Measurements from ENCODE around the gene FRMPD2. TPM values are rescaled to one million over a fixed set of nuclear protein-coding genes. Genes with fewer than 3 reads are reported as not detected.
"Not testable (repeated sequence)": the region's sequence is repeated elsewhere in the genome, so short reads cannot be mapped to it uniquely, and the experiment has no call there.

FRMPD2 gene
- total RNA-seq, 1 experiment from 2014 or later, result not detected

DNA sequence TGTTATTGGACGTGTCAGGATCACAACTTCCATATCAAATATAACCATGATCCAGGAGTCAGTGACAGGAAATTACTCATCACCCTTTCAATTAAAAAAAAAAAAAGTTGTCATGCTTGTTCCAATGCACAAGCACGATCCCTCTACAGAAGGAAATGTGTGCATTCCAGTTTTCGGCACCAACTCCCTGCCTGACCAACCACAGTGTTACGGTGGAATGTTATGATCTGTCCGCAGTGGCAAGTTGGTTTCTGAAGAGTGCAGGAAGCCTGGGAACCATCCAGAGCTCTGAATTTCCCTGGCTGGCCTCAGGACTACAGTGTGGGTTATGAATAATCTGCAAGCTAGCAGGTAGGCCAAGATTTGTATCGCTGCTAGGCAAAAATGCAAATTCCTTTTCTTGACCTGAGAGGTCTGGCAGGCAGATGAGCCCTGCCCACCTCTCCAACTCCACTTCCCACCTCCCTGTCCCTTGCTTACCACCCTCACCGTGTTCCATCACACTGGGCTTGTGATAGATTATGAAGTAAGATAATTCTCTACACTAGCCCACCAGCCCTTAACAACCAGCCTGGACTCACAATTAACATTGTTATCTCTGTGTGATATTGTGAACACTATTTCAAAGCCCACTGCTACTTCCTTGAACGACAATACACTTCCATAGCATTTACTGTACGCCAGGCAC, 20.4 kb downstream of the FRMPD2 start:
- peak; percentile 65 for DNase-seq (ENCODE audit: low spot score)

DNA sequence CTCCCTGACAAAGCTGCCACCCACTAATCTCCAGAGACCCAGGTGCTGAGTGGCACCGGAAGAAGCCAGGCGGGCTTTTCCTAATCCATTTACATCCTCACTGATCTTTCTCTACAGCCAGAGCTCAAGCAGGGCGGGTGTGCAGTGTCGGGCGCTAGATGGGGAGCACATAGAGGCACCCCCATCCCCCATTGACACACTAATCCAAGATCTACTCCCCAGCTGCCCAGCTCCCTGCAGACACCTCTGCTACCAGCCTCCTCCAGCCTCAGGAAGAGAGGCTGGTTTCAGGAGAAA, 22.2 kb downstream of the FRMPD2 start:
- DNase-seq (ENCODE audit: low spot score), result no peak

DNA sequence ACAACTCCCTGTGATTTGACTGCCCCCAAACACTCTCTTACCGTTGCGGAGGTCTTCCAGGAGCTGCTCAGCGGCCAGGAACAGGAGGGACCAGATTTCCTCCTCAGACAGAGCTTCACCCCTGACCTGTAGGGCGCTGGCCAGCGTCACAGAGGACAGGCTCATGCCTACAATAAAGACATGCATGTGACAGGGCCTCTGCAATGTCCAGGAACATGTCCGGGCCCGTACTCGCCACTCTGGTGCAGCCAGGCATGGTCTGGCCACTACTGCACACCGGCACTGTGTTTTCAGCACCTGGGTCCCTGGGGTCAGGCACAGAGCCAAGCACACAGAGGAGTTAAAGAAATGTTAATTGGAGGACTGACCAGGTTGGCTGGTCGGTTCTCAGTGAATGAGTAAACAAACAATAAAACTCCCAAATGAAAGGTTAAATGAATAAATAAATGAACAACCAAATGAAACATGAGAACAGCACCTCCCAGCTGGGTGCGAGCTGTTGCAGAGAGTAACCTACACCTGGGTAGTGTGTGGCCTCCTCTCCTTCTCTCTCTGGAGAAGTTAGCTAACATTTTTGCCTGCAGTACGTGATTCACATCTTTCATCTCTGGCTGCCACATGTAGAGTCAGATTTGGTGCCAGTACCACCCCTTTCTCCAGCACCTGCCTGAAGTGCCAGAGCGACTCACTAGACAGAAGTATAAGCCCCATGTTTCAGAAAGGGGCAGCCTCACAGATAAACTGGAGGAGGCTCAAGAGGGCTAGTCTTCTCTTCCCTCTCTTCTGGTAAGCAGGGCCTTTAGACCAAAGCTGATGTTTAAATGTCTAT, 22.8 kb downstream of the FRMPD2 start:
- DNase-seq (ENCODE audit: low spot score), result peak; percentile 21

DNA sequence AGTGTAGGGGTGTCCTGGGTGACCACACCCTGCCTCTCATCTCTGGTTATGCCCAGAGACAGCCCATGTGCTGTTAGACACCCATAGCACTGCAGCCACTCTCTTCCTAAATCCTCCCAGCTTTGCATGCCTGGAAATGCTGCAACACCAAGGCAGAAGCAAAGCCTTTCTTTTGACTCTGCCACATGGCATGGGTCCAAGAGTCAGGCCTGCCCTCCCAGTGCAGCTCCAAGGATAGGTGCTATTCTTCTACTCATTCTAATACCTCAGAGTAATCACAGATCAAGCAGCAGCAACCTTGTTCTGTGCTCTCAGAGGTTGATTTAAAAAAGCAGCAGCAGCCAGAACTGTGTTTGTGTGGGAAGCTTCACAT, 23.4 kb downstream of the FRMPD2 start:
- DNase-seq (ENCODE audit: low spot score), result no peak

DNA sequence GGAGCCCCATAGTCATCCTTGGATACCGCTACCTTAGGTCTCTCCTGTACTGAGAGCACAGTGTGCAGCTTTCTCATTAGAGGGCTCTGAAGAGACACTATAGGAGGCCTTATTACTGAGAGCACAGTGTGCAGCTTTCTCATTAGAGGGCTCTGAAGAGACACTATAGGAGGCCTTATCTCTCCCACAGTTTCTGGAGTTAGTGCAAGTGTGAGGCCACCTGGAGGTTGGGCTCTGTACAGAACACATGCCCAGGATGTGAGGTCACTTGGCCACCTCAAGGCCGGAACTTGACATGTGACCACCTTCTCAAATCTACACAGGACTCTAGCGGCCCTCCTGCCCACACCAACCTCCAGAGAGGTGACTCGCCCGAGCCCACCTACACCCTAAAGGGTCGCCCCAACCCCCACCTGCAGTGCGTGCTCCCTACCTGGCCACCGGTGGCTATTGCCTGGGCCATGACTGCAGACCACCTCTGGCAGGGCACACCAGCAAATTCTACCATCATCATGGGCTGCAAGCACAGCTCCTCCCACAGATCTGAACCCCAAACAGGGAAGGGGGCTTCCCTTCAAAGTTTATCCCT, 24.6 kb downstream of the FRMPD2 start:
- no peak for DNase-seq (ENCODE audit: low spot score)

DNA sequence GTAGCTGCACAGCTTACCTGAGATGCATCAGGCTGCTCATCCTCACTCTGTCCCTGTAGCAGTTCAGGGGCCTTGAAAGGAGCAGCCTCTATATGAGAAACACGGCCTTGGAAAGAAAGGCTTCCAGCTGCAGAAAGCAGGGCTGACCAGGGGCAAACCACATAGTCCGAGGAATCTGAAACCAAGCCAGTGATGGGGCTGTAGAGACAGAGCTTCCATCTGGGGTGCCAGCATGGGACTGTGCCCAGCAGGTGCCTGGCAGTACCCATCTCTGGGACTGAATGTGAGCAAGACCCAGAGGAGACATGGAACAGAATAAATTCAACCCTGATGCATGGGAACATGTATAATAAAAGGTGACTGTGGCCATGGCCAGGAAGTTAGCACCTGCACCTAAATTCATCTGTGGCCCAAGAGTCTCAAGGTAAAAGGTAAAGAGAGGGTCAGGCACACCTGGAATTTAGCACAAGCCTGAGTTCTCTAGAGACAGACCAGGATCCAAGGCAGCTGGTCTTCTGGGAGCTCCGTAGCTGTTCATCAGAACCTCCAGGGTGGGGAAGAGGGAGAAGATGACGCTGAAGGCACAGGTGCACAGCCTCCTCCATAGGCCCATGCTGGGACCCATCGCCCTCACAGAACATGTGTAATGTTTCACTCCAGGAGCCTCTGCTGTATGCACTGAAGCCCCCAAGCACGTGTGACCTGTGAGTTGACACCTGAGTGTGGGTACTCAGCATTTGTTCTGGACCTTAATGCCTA, 25.3 kb downstream of the FRMPD2 start:
- DNase-seq (ENCODE audit: low spot score), result no peak

DNA sequence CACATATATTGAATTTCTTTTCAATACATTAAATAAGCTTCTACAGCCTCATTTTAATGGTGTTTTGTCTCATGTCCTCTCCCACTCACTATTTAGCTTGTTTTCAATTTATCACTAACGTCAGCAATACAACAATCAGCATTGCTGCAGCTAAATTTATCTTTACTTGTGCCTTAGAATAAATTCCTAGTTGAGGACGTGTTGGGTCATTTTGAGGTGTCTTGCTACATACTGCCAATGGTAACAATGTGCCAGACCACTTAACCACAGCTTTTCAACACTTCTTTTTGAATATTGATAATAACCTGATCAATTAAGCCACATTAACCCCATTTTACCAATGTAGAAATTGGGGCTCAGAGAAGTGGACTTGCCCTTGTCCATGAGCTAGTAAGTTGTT, 26.0 kb downstream of the FRMPD2 start:
- DNase-seq (ENCODE audit: low spot score), result no peak

DNA sequence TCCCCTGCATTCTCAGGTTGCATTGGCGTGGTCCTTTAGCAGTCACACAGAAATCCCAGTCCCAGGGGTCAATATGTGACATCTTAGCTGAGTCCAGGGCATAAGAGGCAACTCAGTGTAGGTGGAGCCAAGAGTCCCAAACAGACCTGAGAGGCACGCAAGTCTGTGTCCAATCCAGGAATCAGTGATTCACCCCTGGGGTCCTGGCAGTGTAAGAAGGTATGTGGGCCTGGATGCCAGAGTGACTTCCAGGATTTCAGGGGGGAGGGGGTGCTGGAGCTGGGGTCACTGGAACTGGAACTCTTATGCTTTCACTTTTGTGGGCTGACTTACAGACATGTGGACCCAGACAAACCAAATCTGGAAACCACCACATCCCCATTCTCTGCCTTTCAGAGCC, 26.8 kb downstream of the FRMPD2 start:
- no peak for DNase-seq (ENCODE audit: low spot score)

DNA sequence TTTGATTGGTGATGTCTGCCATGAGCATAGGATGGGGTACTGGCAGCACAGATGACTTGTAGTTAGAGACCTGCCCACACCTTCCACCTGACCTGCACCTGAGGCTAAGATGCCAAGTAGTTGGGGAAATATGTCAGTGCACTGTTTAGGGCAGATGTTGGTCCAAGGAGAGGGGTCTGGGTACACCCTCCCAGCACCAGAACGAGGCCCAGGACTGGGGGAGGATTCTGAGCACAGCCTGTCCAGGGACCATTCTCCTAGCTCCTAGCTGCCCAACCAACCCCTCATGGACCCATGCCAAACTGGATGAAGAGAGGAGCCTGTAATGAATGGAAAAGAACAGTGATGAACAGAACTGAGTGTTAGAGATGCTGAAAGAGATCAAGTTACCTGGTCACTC, 28.0 kb downstream of the FRMPD2 start:
- no peak for DNase-seq (ENCODE audit: low spot score)

DNA sequence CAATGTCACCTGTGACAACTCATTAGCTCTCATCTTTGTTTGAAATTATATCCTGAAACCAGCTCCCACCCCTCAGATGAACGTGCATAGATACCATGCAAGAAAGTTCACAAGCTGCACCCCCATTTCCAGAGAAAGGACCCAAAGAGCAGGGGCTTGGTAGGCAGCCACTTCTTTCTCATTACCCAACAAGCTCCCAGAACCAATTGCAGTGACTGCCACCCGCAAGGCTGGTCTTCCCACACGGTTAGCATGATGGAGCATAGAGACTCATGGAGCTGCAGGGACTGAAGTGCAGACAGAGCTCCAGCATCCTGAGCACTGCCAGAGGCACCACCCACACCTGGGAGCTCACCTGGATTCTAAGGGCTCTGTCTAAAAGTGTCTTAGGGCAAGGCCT, 28.5 kb downstream of the FRMPD2 start:
- DNase-seq (ENCODE audit: low spot score), result no peak

DNA sequence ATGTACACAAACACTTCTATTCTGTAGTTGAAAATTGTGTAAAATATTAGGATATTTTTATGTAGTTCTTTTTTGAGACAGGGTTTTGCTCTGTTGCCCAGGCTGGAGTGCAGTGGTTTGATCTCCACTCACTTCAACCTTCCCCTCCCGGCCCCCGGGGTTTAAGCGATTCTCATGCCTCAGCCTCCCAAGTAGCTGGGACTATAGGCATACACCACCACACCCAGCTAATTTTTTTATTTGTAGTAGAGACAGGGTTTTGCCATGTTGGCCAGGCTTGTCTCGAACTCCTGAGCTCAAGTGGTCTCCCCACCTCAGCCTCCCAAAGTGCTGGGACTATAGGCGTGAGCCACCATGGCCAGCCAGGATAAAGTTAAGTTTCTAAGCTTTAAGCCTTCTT, 30.6 kb downstream of the FRMPD2 start:
- not testable (repeated sequence) for DNase-seq (ENCODE audit: low spot score)

DNA sequence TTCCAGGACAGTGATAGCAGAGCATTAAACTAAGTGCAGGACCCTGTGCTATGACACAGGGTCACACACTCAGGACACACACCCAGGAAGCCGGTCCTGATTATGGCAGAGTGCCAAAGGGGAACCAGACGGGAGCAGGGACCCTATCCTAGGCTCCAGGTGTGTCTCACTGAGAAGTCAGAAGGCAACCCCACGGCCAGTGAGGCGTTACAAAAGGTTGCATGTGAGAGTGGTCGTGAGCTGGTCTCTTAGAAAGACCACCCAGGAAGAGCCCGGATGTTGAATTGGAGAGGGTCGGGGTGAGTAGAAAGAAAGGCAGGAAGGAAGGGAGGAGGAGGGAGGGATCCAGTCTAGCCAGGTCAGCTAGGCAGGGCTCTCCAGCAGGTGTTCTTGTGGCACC, 31.0 kb downstream of the FRMPD2 start:
- no peak for DNase-seq (ENCODE audit: low spot score)

DNA sequence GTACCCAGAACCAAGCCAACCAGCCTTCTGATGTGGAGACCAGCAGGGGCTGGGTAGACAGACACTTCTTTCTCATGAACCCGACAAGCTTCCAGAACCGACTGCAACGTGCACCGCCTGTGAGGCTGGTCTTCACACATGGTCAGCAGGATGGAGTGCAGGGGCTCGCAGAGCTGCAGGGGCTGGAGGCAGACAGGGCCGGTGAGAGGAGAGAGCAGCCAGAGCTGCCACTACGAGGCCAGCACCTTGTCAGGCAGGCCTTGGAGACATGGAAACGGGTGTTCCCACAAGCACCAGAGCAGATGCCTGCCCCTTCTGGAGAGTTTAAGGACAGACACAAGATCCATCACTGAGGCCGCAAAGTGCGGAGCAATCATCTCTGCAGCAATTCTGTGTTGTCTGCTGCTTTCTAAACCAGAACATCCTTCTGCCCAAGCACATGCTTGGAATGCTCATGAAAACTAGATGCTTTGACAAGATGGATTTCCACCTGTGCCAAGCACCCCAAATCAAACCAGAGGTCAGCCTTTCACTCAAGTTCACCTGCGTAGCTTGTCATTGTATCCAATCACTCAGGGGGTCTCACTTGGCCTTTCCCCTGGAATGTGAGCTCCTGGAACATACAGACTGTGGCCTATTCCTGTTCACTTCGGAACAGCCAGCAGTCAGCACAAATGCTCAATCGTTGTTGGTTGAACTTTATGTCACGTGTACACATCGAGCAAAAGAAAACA, 32.2 kb downstream of the FRMPD2 start:
- no peak for DNase-seq (ENCODE audit: low spot score)

DNA sequence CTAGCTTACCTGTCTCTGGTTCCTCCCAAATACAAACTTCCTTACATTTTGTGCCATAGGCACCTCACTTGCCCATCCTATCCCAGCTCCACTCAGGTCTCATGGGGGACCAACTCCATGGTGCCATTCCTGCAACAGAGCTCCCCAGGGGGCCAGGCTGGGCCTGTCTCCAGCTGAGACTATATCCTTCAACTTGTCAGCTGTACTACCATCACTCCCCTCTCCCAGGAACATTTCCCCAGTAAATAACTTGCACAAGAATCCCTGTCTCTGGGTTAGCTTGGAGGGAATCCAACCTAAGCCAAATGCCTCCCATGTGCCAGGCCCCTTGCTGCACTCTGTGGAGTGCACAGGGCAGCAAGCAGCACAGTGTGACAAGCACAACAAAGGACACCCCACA, 33.2 kb downstream of the FRMPD2 start:
- DNase-seq (ENCODE audit: low spot score), result no peak

DNA sequence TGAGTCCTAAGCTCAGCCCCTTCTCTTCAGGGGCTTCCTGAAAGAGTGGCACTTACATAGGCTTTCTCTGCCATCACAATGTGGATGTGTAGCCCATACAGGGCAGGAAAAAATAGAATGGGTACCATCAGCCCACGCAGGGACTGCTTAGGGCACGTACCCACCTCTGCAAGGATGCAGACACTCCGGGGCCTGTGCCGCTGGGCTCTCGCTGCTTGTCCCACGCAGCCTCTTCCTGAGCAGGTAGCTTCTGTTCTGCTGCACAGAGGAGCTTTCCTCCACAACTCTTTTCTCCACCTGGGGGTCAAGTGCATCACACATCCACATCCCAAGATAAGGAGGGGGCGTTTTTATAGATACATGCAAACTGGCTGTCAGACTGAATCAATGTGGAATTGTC, 34.3 kb downstream of the FRMPD2 start:
- no peak for DNase-seq (ENCODE audit: low spot score)

DNA sequence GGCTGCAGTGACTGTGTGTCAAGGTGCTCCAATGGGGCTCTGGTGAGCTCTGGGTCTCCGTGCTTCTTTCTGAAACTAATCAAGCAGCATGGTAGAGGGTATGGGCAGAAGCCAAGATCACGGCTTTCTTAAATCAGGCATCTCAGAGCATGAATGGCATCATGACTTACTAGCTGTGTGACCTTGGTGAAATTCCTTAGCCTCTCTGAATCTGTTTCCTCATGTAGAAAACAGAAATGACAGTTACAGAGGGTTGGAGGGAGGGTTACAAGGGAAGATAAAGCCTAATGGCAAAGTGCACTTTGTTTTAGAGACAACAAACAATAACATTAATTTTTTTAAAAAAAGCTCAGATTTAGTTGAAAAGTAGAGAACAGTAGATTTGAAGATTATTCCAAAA, 34.9 kb downstream of the FRMPD2 start:
- no peak for DNase-seq (ENCODE audit: low spot score)

DNA sequence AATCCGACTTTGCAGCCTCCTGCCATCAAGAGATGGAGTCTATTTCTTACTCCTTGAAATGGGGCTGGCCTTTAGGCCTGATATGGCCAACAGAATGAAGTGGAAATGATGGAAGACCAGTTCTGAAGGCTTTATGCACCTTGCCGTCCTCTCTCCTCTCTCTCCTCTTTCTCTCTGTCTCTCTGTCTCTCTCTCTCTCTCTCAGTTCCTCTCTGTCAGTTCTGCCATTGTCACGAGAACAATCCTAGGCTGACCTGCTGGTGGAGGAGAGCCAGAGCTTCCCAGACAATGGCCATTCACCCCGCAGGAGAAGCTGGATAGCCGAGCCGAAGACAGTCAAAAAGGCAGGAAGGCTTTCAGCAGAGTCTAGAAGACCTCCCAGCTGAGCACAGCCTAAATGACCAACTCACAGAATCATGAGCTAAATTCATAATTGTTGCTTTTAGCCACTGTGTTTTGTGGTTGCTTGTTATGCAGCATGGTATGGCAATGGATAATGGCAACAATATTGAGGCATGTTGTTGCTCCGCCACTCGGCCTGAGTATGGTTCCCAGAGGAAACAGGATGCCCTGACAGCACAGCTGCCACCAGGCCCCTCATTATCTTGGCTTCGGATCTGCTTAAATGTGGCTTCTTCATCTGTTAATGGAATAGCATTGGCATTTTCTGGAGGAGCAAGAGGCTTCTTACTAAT, 35.5 kb downstream of the FRMPD2 start:
- no peak for DNase-seq (ENCODE audit: low spot score)

DNA sequence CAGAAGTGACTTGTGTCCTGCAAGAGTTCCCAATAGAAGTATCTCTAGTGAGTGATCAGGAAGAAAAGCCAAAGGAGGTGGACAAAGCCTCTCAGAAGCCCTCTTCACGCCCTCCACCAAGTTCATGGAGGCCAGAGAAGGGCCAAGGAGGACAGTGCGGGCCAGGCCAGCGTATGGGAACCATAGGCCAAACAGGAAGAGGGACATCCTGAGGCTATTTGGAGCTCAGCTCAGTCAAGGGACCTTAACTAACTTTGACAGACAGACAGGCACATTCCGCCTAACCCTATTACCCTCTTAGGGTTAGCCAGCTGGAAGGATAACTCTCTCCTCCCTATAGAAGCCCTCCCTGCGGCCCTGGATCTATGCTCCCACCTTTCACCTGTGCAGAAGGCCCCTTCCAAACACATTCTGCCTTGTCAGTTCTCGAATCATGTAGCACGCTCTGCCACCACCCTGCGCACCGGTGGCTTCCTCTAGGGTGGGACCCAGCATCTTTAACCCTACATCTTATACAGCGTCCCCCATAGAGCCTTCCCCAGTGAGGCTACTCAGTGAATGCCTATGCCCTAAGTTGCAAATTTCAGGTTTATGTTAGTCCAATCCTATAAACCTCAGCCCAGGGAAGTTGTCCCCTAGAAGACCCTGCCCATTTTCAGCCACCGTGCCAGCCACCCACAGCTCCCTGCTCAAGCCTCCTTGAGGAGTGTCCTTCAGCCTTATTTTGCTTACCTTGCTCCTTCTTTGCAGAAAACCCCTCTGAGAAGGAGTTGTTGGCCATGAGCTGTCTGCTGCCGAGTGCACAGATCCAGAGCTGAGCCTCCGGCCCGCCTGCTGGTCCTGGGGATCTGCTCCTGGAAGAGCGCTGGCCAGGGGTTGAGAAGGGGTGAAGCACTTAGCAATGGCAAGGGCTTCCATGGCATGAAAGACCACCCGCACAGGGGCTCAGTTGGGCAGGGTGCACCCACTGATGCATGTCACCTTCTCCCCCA, 36.9 kb downstream of the FRMPD2 start:
- no peak for DNase-seq (ENCODE audit: low spot score)

DNA sequence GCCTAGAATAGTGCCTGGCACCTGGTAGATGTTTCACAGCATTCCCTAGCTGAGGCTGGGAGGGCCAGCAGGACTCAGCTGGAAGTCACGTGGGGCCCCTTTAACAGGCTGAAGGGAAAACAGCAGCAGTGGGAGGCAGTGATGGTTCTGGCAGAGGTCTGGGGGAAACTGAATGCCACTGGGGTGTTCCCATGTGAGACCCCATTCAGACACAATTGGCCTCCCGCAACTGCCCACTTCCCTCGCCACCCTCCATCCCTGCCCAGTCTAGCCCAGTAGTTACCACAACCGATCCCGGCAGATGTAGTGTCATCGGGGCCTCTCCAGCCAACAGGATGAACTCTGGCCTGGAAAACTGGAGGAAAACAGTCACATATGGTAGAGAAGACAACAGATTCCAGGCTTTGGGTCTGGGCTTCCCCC, 38.3 kb downstream of the FRMPD2 start:
- no peak for DNase-seq (ENCODE audit: low spot score)

DNA sequence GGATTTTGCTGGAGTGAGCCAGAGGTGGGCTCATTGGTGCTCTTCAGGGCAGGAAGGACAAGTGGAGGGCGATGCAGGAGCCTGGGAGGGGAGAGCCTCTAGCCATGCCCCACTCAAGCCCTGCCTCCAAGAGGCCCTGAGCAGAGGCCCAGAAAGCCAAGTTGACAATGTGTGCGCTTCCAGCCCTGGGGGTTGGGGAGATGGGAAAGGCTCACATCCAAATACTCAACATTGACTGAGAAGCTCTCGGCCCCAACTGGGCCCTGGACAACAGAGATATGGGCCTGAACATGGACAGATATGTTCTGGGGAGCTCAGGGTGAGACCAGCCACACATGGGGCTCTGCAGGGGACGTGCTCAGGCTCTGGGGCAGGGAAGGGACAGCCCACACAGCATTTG, 39.0 kb downstream of the FRMPD2 start:
- DNase-seq (ENCODE audit: low spot score), result no peak

Data from H4 (cell line).